K562 (cell line): ENCODE data around the gene DNAAF1. TPM values are rescaled to one million over a fixed set of nuclear protein-coding genes. Genes with fewer than 3 reads are reported as not detected.

Experiments used
- ATAC-seq: fragments of 200-7000 bp; cut with Tn5 transposase; 3 replicates; pipeline ENCODE4 v1.9.1; 2020; ENCODE audit warnings: moderate library complexity
- BruUV-seq: library from RNA; stranded (reverse); fragments of 400-500 nt; replicated peaks from 2 replicates; lab custom pipeline; 2021; lab: Mats Ljungman, UMichigan
- CTCF ChIA-PET: fragments of 300-600 bp; formaldehyde crosslinking; extraction: SDS; loops from one replicate; lab custom pipeline; 2021; ENCODE audit warnings: low intra/inter-chr PET ratio; lab: Yijun Ruan, JAX
- POLR2A ChIA-PET: fragments of 300-600, 350-650 bp; sonication (Branson Sonifier 250); formaldehyde crosslinking; extraction: SDS; loops from one replicate; lab custom pipeline; 2021; ENCODE audit warnings: antibody characterized with exemption, inconsistent platforms; lab: Yijun Ruan, JAX
- DNase-seq, 4 experiments: peaks; one replicate each; pipeline versions ENCODE4 v3.0.0 to v3.0.0-alpha.2; 2011 to 2018; ENCODE audit warnings: low spot score in 3 of 4, mixed read lengths in 3 of 4; ENCODE audit errors: extremely low read depth in 1 of 4
- FAIRE-seq: peaks from 2 replicates; lab custom pipeline; 2011; peaks lifted over from hg19 to GRCh38; lab: Jason Lieb, UNC
- H2AFZ ChIP-seq: 2 replicates; pipeline ENCODE4 v1.6.0; 2011; ENCODE audit warnings: low read depth, low read length, control low read depth, inconsistent platforms
- H3K27ac ChIP-seq: fragments of 200-600 bp; 3 replicates; pipeline ENCODE4 v1.8.0; 2011; ENCODE audit warnings: low read depth, mild to moderate bottlenecking, control low read depth, inconsistent platforms, low read length, moderate library complexity, mixed read lengths; ENCODE audit errors: extremely low read depth
- H3K27me3 ChIP-seq, 2 experiments: fragments of 300-600 bp in 1 of 2; 2 replicates in 1 of 2; 3 replicates in 1 of 2; pipeline versions ENCODE4 v1.6.0 to v1.8.0; 2011; ENCODE audit warnings: inconsistent platforms in 2 of 2, low read length in 2 of 2, mild to moderate bottlenecking in 1 of 2, mixed read lengths in 1 of 2, moderate library complexity in 1 of 2; ENCODE audit not compliant: control insufficient read depth in 2 of 2, insufficient read depth in 2 of 2
- H3K36me3 ChIP-seq: fragments of 300-600 bp; 3 replicates; pipeline ENCODE4 v1.8.0; 2011; ENCODE audit warnings: mild to moderate bottlenecking, low read length, inconsistent platforms; ENCODE audit not compliant: control insufficient read depth, insufficient read depth
- H3K4me1 ChIP-seq, 2 experiments: fragments of 200-600 bp in 1 of 2; replicated peaks in 1 of 2; 2 replicates in 1 of 2; 3 replicates in 1 of 2; pipeline versions ENCODE4 v1.5.1 to v1.8.0; 2011; ENCODE audit warnings: inconsistent platforms in 2 of 2, low read length in 2 of 2, mild to moderate bottlenecking in 1 of 2, mixed read lengths in 1 of 2, moderate library complexity in 1 of 2; ENCODE audit not compliant: control insufficient read depth in 2 of 2, insufficient read depth in 2 of 2
- H3K4me2 ChIP-seq: 2 replicates; pipeline ENCODE4 v1.6.1; 2011; ENCODE audit warnings: low read length, control low read depth, inconsistent platforms, mixed read lengths; ENCODE audit not compliant: insufficient read depth
- H3K4me3 ChIP-seq: fragments of 200-600 bp; sonication (generic), shearing (Covaris generic); 2 replicates; pipeline ENCODE4 v1.5.1; 2016; ENCODE audit warnings: control low read depth, inconsistent platforms
- H3K79me2 ChIP-seq: fragments of 200-600 bp; 3 replicates; pipeline ENCODE4 v1.8.0; 2011; ENCODE audit warnings: low read length, inconsistent platforms; ENCODE audit not compliant: control insufficient read depth, insufficient read depth
- H3K9ac ChIP-seq, 2 experiments: 2 replicates each; pipeline versions ENCODE4 v1.6.0 to v1.6.1; 2011; ENCODE audit warnings: low read depth in 2 of 2, low read length in 2 of 2, control low read depth in 1 of 2, inconsistent platforms in 1 of 2, mild to moderate bottlenecking in 1 of 2, mixed read lengths in 1 of 2; ENCODE audit not compliant: insufficient read depth in 1 of 2
- H3K9me1 ChIP-seq: one replicate; pipeline ENCODE4 v1.6.0; 2011; ENCODE audit warnings: inconsistent platforms, mild to moderate bottlenecking, low read length, moderate library complexity; ENCODE audit not compliant: control insufficient read depth, insufficient read depth
- H3K9me3 ChIP-seq: replicated peaks from 2 replicates; pipeline ENCODE4 v1.5.1; 2011; ENCODE audit warnings: low read depth, low read length, inconsistent platforms; ENCODE audit not compliant: control insufficient read depth, insufficient read depth
- H4K20me1 ChIP-seq: replicated peaks from 2 replicates; pipeline ENCODE4 v1.6.1; 2011; ENCODE audit warnings: low read length, inconsistent platforms, mixed read lengths; ENCODE audit not compliant: control insufficient read depth, insufficient read depth
- FOXJ3 ChIP-seq: sonication (generic); formaldehyde crosslinking; IDR thresholded peaks from 2 replicates; pipeline ENCODE4 v1.4.0; 2020; ENCODE audit warnings: mild to moderate bottlenecking, missing genetic modification reagents
- HEY1 ChIP-seq: fragments of 250-450 bp; sonication (Bioruptor Pico); IDR thresholded peaks from 2 replicates; pipeline ENCODE4 v1.5.0; 2020; ENCODE audit warnings: mild to moderate bottlenecking, moderate library complexity, borderline replicate concordance
- KDM2B ChIP-seq: fragments of 250-450 bp; sonication (Bioruptor Pico); IDR thresholded peaks from 2 replicates; pipeline ENCODE4 v1.8.0; 2021; ENCODE audit warnings: mild to moderate bottlenecking, moderate library complexity
- NCOA4 ChIP-seq: fragments of 450-650 bp; IDR thresholded peaks from 2 replicates; pipeline ENCODE4 v1.6.1; 2018; ENCODE audit warnings: mild to moderate bottlenecking; ENCODE audit not compliant: partially characterized antibody
- POLR2B ChIP-seq: fragments of 450-650 bp; IDR thresholded peaks from 2 replicates; pipeline ENCODE4 v1.6.1; 2018; ENCODE audit warnings: low read depth; ENCODE audit not compliant: partially characterized antibody
- TAF1 ChIP-seq: IDR thresholded peaks from 2 replicates; pipeline ENCODE4 v1.6.1; 2011; ENCODE audit warnings: mild to moderate bottlenecking, low read length, moderate library complexity; ENCODE audit not compliant: insufficient read depth, control insufficient read depth, severe bottlenecking; ENCODE audit errors: extremely low read depth
- ZNF561 ChIP-seq: fragments of 450-650 bp; formaldehyde crosslinking; conservative IDR thresholded peaks from 2 replicates; pipeline ENCODE4 v1.4.0; 2020; ENCODE audit warnings: mild to moderate bottlenecking, moderate library complexity
- ZNF57 ChIP-seq: fragments of 450-650 bp; formaldehyde crosslinking; IDR thresholded peaks from 2 replicates; pipeline ENCODE4 v1.4.0; 2020; ENCODE audit warnings: mild to moderate bottlenecking, moderate library complexity
- ZNF696 ChIP-seq: fragments of 250-450 bp; sonication (Bioruptor Pico); conservative IDR thresholded peaks from 2 replicates; pipeline ENCODE4 v1.4.0; 2020; ENCODE audit warnings: mild to moderate bottlenecking, moderate library complexity
- WGBS: fragments of 100-300 bp; shearing (Covaris generic); methylation state at CpG from one replicate; pipeline ENCODE4 v1.1.6; 2016; ENCODE audit warnings: low coverage, mixed read lengths; ENCODE audit not compliant: insufficient coverage; ENCODE audit errors: missing lambda C conversion rate; 5-methylcytosine and 5-hydroxymethylcytosine counted together
- in situ Hi-C: fragments of 300-500 bp; cut with MboI; formaldehyde crosslinking; loops from 4 replicates; pipeline ENCODE4 v1.15.0; 2018; ENCODE audit warnings: inconsistent platforms, mixed read lengths
- intact Hi-C: fragments of 100-400 bp; cut with micrococcal nuclease; formaldehyde crosslinking; loops from 2 replicates; pipeline ENCODE4 v1.14.2; 2022
- polyA plus RNA-seq, 8 experiments: library from polyadenylated mRNA; depleted of rRNA in 4 of 8; stranded (reverse) in 5 of 8; unstranded in 3 of 8; fragments of >200 nt; fragmentation: Nextera tagmentation in 2 of 8; fragmentation: Illumina TruSeq in 1 of 8; extraction: Ambion mirVana in 2 of 8; extraction: Trizol in 1 of 8; gene quantifications; 2 replicates each; pipeline versions ENCODE4 v1.2.1 to v1.2.3, GENCODE V29; 2011 to 2014; ENCODE audit warnings: inconsistent platforms in 1 of 8, missing spikeins in 1 of 8
- total RNA-seq, 7 experiments: library from RNA; depleted of rRNA in 6 of 7; stranded (reverse); fragments of >200 nt in 6 of 7; fragmentation: Illumina TruSeq in 2 of 7; extraction: Trizol in 2 of 7; gene quantifications; 2 replicates each; pipeline versions ENCODE4 v1.2.1 to v1.2.3, GENCODE V29; 2011 to 2021; ENCODE audit warnings: low replicate concordance in 1 of 7
- TF ChIP-seq, protein P1 (sequence below): sonication (generic); formaldehyde crosslinking; IDR thresholded peaks from 2 replicates; pipeline ENCODE4 v1.8.0; 2022; ENCODE audit warnings: mild to moderate bottlenecking, missing genetic modification reagents, borderline replicate concordance
- TF ChIP-seq, protein P2 (sequence below): fragments of 200-800 bp; sonication (Bioruptor generic); IDR thresholded peaks from 2 replicates; pipeline ENCODE4 v1.6.1; 2016; ENCODE audit warnings: missing genetic modification characterization, missing compliant biosample characterization
- TF ChIP-seq, protein P3 (sequence below): fragments of 250-450 bp; sonication (Bioruptor Pico); IDR thresholded peaks from 2 replicates; pipeline ENCODE4 v1.8.0; 2021; ENCODE audit warnings: mild to moderate bottlenecking, moderate library complexity

DNAAF1 gene
- total and polyA plus RNA-seq, 9 of the 15 experiments (the other 6 are each of a cell fraction or from before 2014, with no cell fraction given) = 0.01 TPM; not detected in 8

DNA sequence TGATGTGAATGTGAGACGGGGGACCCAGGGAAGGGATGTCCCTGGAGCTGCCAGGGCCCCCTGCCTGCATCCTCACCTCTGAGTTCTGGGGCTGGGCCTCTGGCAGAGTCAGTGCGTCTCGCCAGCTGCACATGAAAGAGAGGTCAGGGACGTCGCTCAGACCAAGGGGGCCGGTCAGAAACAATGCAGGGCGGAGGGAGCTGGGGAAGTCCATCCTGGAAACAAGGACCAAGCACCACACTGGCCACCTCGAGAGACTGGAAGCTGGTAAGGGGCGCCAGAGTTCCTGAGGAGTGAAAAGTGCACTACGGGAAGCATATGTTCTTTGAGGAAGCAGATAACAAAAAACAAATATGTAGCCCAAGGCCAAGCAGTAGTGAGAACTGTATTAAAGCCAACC is 39.7 kb downstream of the DNAAF1 start:
- no peak overlapping the region for H3K4me2 ChIP-seq
- H2AFZ ChIP-seq = no peak overlapping the region
- intact Hi-C loops (loop anchor here (5.0 kb wide), 1 partner anchor 298 kb away; no protein-coding TSS in a partner anchor), in situ Hi-C loops (loop anchor here (10.0 kb wide), 1 partner anchor 230 kb away; the partner anchor contains the start of gene OSGIN1)
- DNase-seq (no peak), FAIRE-seq (no peak)
- no peak overlapping the region for H3K4me3 ChIP-seq
- CTCF ChIA-PET = interaction anchor here (0.6 kb wide), 1 partner anchor 508 kb away, joined by 3 read pairs; no protein-coding TSS in a partner anchor
- H3K36me3 ChIP-seq = peaks cover 57% of the 10 kb centered on the region; the same call in 2 of the 3 replicates
- H3K9ac ChIP-seq = peak overlapping the region in 1 of 2 experiments; percentile 38; a peak in 2 of 4 replicates
- peaks cover 2% of the 10 kb centered on the region; the same call in 1 of the 2 replicates for H3K9me3 ChIP-seq
- no TSS peak for BruUV-seq
- no peaks in the 10 kb centered on the region for H4K20me1 ChIP-seq
- 95% methylated on average over 10 of the region's 10 CpGs for WGBS
- peaks cover 0 to 1% of the 10 kb centered on the region in 2 experiments; a peak in 1 of 5 replicates for H3K27me3 ChIP-seq
- H3K79me2 ChIP-seq = peaks cover 26% of the 10 kb centered on the region
- peaks cover 13% of the 10 kb centered on the region for H3K9me1 ChIP-seq
- no peak overlapping the region for H3K27ac ChIP-seq
- peaks cover 5 to 39% of the 10 kb centered on the region in 2 experiments; a peak in 4 of 5 replicates for H3K4me1 ChIP-seq
- TF ChIP-seq HEY1 (no peak), KDM2B (CRISPR knock-in tag) (no peak), FOXJ3 (CRISPR knock-in tag) (no peak), POLR2B (no peak), ZNF696 (no peak), TAF1 (no peak), NCOA4 (no peak), ZNF57 (CRISPR knock-in tag) (no peak), ZNF561 (CRISPR knock-in tag) (no peak)
- TF ChIP-seq, protein P1, sequence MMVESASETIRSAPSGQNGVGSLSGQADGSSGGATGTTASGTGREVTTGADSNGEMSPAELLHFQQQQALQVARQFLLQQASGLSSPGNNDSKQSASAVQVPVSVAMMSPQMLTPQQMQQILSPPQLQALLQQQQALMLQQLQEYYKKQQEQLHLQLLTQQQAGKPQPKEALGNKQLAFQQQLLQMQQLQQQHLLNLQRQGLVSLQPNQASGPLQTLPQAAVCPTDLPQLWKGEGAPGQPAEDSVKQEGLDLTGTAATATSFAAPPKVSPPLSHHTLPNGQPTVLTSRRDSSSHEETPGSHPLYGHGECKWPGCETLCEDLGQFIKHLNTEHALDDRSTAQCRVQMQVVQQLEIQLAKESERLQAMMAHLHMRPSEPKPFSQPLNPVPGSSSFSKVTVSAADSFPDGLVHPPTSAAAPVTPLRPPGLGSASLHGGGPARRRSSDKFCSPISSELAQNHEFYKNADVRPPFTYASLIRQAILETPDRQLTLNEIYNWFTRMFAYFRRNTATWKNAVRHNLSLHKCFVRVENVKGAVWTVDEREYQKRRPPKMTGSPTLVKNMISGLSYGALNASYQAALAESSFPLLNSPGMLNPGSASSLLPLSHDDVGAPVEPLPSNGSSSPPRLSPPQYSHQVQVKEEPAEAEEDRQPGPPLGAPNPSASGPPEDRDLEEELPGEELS (CRISPR knock-in tag) = no peak
- TF ChIP-seq, protein P2, sequence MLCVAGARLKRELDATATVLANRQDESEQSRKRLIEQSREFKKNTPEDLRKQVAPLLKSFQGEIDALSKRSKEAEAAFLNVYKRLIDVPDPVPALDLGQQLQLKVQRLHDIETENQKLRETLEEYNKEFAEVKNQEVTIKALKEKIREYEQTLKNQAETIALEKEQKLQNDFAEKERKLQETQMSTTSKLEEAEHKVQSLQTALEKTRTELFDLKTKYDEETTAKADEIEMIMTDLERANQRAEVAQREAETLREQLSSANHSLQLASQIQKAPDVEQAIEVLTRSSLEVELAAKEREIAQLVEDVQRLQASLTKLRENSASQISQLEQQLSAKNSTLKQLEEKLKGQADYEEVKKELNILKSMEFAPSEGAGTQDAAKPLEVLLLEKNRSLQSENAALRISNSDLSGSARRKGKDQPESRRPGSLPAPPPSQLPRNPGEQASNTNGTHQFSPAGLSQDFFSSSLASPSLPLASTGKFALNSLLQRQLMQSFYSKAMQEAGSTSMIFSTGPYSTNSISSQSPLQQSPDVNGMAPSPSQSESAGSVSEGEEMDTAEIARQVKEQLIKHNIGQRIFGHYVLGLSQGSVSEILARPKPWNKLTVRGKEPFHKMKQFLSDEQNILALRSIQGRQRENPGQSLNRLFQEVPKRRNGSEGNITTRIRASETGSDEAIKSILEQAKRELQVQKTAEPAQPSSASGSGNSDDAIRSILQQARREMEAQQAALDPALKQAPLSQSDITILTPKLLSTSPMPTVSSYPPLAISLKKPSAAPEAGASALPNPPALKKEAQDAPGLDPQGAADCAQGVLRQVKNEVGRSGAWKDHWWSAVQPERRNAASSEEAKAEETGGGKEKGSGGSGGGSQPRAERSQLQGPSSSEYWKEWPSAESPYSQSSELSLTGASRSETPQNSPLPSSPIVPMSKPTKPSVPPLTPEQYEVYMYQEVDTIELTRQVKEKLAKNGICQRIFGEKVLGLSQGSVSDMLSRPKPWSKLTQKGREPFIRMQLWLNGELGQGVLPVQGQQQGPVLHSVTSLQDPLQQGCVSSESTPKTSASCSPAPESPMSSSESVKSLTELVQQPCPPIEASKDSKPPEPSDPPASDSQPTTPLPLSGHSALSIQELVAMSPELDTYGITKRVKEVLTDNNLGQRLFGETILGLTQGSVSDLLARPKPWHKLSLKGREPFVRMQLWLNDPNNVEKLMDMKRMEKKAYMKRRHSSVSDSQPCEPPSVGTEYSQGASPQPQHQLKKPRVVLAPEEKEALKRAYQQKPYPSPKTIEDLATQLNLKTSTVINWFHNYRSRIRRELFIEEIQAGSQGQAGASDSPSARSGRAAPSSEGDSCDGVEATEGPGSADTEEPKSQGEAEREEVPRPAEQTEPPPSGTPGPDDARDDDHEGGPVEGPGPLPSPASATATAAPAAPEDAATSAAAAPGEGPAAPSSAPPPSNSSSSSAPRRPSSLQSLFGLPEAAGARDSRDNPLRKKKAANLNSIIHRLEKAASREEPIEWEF (CRISPR knock-in tag) = no peak
- TF ChIP-seq, protein P3, sequence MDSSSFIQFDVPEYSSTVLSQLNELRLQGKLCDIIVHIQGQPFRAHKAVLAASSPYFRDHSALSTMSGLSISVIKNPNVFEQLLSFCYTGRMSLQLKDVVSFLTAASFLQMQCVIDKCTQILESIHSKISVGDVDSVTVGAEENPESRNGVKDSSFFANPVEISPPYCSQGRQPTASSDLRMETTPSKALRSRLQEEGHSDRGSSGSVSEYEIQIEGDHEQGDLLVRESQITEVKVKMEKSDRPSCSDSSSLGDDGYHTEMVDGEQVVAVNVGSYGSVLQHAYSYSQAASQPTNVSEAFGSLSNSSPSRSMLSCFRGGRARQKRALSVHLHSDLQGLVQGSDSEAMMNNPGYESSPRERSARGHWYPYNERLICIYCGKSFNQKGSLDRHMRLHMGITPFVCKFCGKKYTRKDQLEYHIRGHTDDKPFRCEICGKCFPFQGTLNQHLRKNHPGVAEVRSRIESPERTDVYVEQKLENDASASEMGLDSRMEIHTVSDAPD (CRISPR knock-in tag) = no peak
- TF ChIP-seq, all 486 proteins: peak for 0
- POLR2A ChIA-PET = no interaction called here
- ATAC-seq = no peak
